Measurements from ENCODE around the gene ATP4B. TPM values are rescaled to one million over a fixed set of nuclear protein-coding genes. Genes with fewer than 3 reads are reported as not detected.

Gene ATP4B
- total RNA-seq, 1 experiment from 2014 or later, result not detected

GRCh38 chr13:113641426-113641825, 16.6 kb downstream of the ATP4B start:
- Histone ChIP-seq H3K79me2 (ENCODE audit: insufficient read depth, low read length) (no peaks in the 10 kb centered on the region), H3K14ac (ENCODE audit: insufficient read depth, low read length) (no peak overlapping the region), H3K27me3 (ENCODE audit: insufficient read depth, low read length) (no peaks in the 10 kb centered on the region), H3K9me3 (ENCODE audit: control insufficient read depth, low read depth, low read length) (peaks cover 10% of the 10 kb centered on the region), H2BK20ac (ENCODE audit: low read depth, low read length, poor library complexity, severe bottlenecking) (no peak overlapping the region), H2BK15ac (ENCODE audit: low read depth, low read length) (no peak overlapping the region), H3K4ac (ENCODE audit: low read depth, low read length) (no peak overlapping the region), H3K23ac (ENCODE audit: insufficient read length, low read depth, low read length) (no peak overlapping the region), H4K8ac (replicated peaks; ENCODE audit: insufficient read length, low read depth, low read length) (no peak overlapping the region), H2BK5ac (ENCODE audit: insufficient read length, low read length) (no peak overlapping the region), H4K20me1 (ENCODE audit: control insufficient read depth, insufficient read depth, insufficient read length) (no peaks in the 10 kb centered on the region), H2AFZ (ENCODE audit: low read length) (no peak overlapping the region), H3K4me1 (ENCODE audit: insufficient read depth, low read length) (no peaks in the 10 kb centered on the region), H4K5ac (ENCODE audit: insufficient read length, low read depth, low read length) (no peak overlapping the region), H2BK120ac (ENCODE audit: low read depth, low read length, poor library complexity, severe bottlenecking) (no peak overlapping the region), H3T11ph (ENCODE audit: low read length) (no peak overlapping the region), H2BK12ac (ENCODE audit: insufficient read length, low read depth, low read length) (no peak overlapping the region), H3K27ac (ENCODE audit: insufficient read length, low read depth, low read length) (no peak overlapping the region), H3K56ac (ENCODE audit: insufficient read length, low read depth, low read length) (no peak overlapping the region), H3K9ac (ENCODE audit: extremely low read depth, insufficient read length, low read length) (no peak overlapping the region), H3K18ac (ENCODE audit: insufficient read length, low read depth, low read length) (no peak overlapping the region), H2AK5ac (ENCODE audit: insufficient read length, low read length) (no peak overlapping the region), H3K23me2 (ENCODE audit: insufficient read length, low read depth, low read length, poor library complexity, severe bottlenecking) (no peaks in the 10 kb centered on the region), H3K79me1 (ENCODE audit: insufficient read depth, low read depth, low read length, poor library complexity, severe bottlenecking) (no peaks in the 10 kb centered on the region), H4K91ac (ENCODE audit: insufficient read length, low read depth, low read length) (no peak overlapping the region), H3K4me2 (ENCODE audit: insufficient read depth, insufficient read length, low read length) (no peak overlapping the region)
- Mint-ChIP-seq H3K4me3 (no peak overlapping the region), H3K9me3 (peaks cover 0 to 62% of the 10 kb centered on the region in 2 experiments; a peak in 3 of 5 replicates), H3K27ac (no peak overlapping the region; a peak in 1 of 7 replicates), H3K4me1 (no peaks in the 10 kb centered on the region), H3K36me3 (ENCODE audit: insufficient read depth in 1 of 3, low read depth in 3 of 3) (peaks cover 48 to 87% (median 87%) of the 10 kb centered on the region in 3 experiments; a peak in 6 of 7 replicates), H3K27me3 (ENCODE audit: low read depth) (peaks cover 9% of the 10 kb centered on the region)
- WGBS (ENCODE audit: extremely low coverage, insufficient read length, low lambda C conversion rate), result no CpG with 5 or more reads among the region's 7 CpGs
- TF ChIP-seq, protein P1, sequence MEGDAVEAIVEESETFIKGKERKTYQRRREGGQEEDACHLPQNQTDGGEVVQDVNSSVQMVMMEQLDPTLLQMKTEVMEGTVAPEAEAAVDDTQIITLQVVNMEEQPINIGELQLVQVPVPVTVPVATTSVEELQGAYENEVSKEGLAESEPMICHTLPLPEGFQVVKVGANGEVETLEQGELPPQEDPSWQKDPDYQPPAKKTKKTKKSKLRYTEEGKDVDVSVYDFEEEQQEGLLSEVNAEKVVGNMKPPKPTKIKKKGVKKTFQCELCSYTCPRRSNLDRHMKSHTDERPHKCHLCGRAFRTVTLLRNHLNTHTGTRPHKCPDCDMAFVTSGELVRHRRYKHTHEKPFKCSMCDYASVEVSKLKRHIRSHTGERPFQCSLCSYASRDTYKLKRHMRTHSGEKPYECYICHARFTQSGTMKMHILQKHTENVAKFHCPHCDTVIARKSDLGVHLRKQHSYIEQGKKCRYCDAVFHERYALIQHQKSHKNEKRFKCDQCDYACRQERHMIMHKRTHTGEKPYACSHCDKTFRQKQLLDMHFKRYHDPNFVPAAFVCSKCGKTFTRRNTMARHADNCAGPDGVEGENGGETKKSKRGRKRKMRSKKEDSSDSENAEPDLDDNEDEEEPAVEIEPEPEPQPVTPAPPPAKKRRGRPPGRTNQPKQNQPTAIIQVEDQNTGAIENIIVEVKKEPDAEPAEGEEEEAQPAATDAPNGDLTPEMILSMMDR (conservative IDR thresholded peaks at IDR 0.05), result no peak
- DNase-seq, result no peak

Measured in H9 (cell line).